Activated T-cell treated with anti-CD3 and anti-CD28 coated beads, Interleukin-2, amount 50 U/mL, for 72 hours (primary cell): Measurements from ENCODE around the gene SNORC. TPM values are rescaled to one million over a fixed set of nuclear protein-coding genes. Genes with fewer than 3 reads are reported as not detected.
"Not testable (repeated sequence)": the region's sequence is repeated elsewhere in the genome, so short reads cannot be mapped to it uniquely, and the experiment has no call there.

Experiments
- ATAC-seq, 2 donors: fragments of 150-1000 bp; cut with Tn5 transposase; replicated peaks in 1 of 2; 2 replicates each; pipeline ENCODE4 v1.10.0; 2021; ENCODE audit warnings: moderate library complexity in 2 of 2, mild to moderate bottlenecking in 1 of 2
- DNase-seq, 2 donors: peaks; one replicate each; pipeline ENCODE4 v3.0.0; 2021 to 2022; ENCODE audit warnings: mixed read lengths in 1 of 2
- H3K27ac Mint-ChIP-seq: one replicate; pipeline ENCODE4 v1.8.0; 2022; ENCODE audit warnings: mild to moderate bottlenecking, moderate library complexity, mixed read lengths
- H3K27me3 Mint-ChIP-seq: one replicate; pipeline ENCODE4 v1.8.0; 2022; ENCODE audit warnings: low read depth, mixed read lengths
- H3K36me3 Mint-ChIP-seq, 2 donors: one replicate each; pipeline ENCODE4 v1.8.0; 2022; ENCODE audit warnings: mixed read lengths in 2 of 2, mild to moderate bottlenecking in 1 of 2; ENCODE audit not compliant: insufficient read depth in 2 of 2
- H3K4me1 Mint-ChIP-seq: one replicate; pipeline ENCODE4 v1.8.0; 2022; ENCODE audit warnings: low read depth, mixed read lengths
- H3K4me3 Mint-ChIP-seq, 2 donors: one replicate each; pipeline ENCODE4 v1.8.0; 2022; ENCODE audit warnings: mild to moderate bottlenecking in 2 of 2, mixed read lengths in 2 of 2, moderate library complexity in 2 of 2
- H3K9me3 Mint-ChIP-seq, 2 donors: one replicate each; pipeline ENCODE4 v1.8.0; 2022; ENCODE audit warnings: mixed read lengths in 2 of 2
- total RNA-seq, 2 donors: library from RNA; stranded (reverse); gene quantifications; one replicate each; pipeline ENCODE4 v1.2.3, GENCODE V29; 2022

Gene SNORC
- total RNA-seq = 1 to 10 TPM; 4.0 to 4.1 TPM

- Mint-ChIP-seq H3K27me3 (peaks cover 12% of the 10 kb centered on the region), H3K36me3 (no peaks in the 10 kb centered on the region), H3K4me3 (no peak within 1 kb of the TSS), H3K27ac (no peak within 1 kb of the TSS), H3K9me3 (no peaks in the 10 kb centered on the region), H3K4me1 (peaks cover 4% of the 10 kb centered on the region)
- ATAC-seq (no peak), DNase-seq (no peak)
These were observed at the start of gene SNORC for GRCh38 chr2:232870018-232870765. SNORC (plus strand) TSS chr2:232870264; CDS start chr2:232870342, 78 bp downstream.

GRCh38 chr2:232829988-232830387, 40.1 kb upstream of the SNORC start:
- DNase-seq (no peak), ATAC-seq (no peak)
- H3K27ac Mint-ChIP-seq = no peak overlapping the region
- peaks cover 8% of the 10 kb centered on the region for H3K4me1 Mint-ChIP-seq
- peaks cover 7 to 24% of the 10 kb centered on the region in 2 donors for H3K36me3 Mint-ChIP-seq
- H3K27me3 Mint-ChIP-seq = no peaks in the 10 kb centered on the region
- H3K9me3 Mint-ChIP-seq = peaks cover 0 to 2% of the 10 kb centered on the region in 2 donors
- H3K4me3 Mint-ChIP-seq = no peak overlapping the region

- DNase-seq (no peak), ATAC-seq (no peak)
- Mint-ChIP-seq H3K27me3 (no peaks in the 10 kb centered on the region), H3K27ac (no peak overlapping the region), H3K36me3 (peaks cover 2 to 16% of the 10 kb centered on the region in 2 donors), H3K4me1 (peaks cover 3% of the 10 kb centered on the region), H3K9me3 (no peaks in the 10 kb centered on the region), H3K4me3 (no peak overlapping the region)
These were observed 38.6 kb upstream of the SNORC start for GRCh38 chr2:232831496-232831895.

- peak overlapping the region; percentile 59 for H3K27ac Mint-ChIP-seq
- peaks cover 20% of the 10 kb centered on the region for H3K4me1 Mint-ChIP-seq
- H3K36me3 Mint-ChIP-seq = peaks cover 6 to 16% of the 10 kb centered on the region in 2 donors
- H3K27me3 Mint-ChIP-seq = no peaks in the 10 kb centered on the region
- no peak overlapping the region for H3K4me3 Mint-ChIP-seq
- H3K9me3 Mint-ChIP-seq = no peaks in the 10 kb centered on the region
- no peak for ATAC-seq
- no peak for DNase-seq
These were observed 36.2 kb upstream of the SNORC start for GRCh38 chr2:232833830-232834229.

GRCh38 chr2:232835687-232836208, 34.3 kb upstream of the SNORC start:
- no peaks in the 10 kb centered on the region for H3K9me3 Mint-ChIP-seq
- H3K4me1 Mint-ChIP-seq = peaks cover 27% of the 10 kb centered on the region
- H3K27me3 Mint-ChIP-seq = no peaks in the 10 kb centered on the region
- DNase-seq (no peak), ATAC-seq (no peak)
- H3K27ac Mint-ChIP-seq = no peak overlapping the region
- no peak overlapping the region for H3K4me3 Mint-ChIP-seq
- peaks cover 12 to 29% of the 10 kb centered on the region in 2 donors for H3K36me3 Mint-ChIP-seq

- Mint-ChIP-seq H3K27me3 (no peaks in the 10 kb centered on the region), H3K27ac (peak overlapping the region; percentile 41), H3K9me3 (no peaks in the 10 kb centered on the region), H3K36me3 (peaks cover 13 to 27% of the 10 kb centered on the region in 2 donors), H3K4me1 (peaks cover 27% of the 10 kb centered on the region), H3K4me3 (no peak overlapping the region)
- ATAC-seq (no peak), DNase-seq (no peak)
These were observed 33.1 kb upstream of the SNORC start for GRCh38 chr2:232836934-232837333.

- Mint-ChIP-seq H3K27ac (peak overlapping the region; percentile 98), H3K9me3 (no peaks in the 10 kb centered on the region), H3K4me1 (peaks cover 27% of the 10 kb centered on the region), H3K36me3 (peaks cover 15 to 25% of the 10 kb centered on the region in 2 donors), H3K27me3 (no peaks in the 10 kb centered on the region), H3K4me3 (peak overlapping the region; percentile 56 to 75)
- DNase-seq (peak; percentile 46 to 58), ATAC-seq (peak; percentile 87 to 94)
These were observed 31.6 kb upstream of the SNORC start for GRCh38 chr2:232838406-232838874.

GRCh38 chr2:232839411-232840079, 30.5 kb upstream of the SNORC start:
- peak overlapping the region in 1 of 2 donors; percentile 9 for H3K4me3 Mint-ChIP-seq
- H3K4me1 Mint-ChIP-seq = peaks cover 27% of the 10 kb centered on the region
- no peaks in the 10 kb centered on the region for H3K9me3 Mint-ChIP-seq
- H3K36me3 Mint-ChIP-seq = peaks cover 15 to 28% of the 10 kb centered on the region in 2 donors
- peak overlapping the region; percentile 74 for H3K27ac Mint-ChIP-seq
- no peaks in the 10 kb centered on the region for H3K27me3 Mint-ChIP-seq
- DNase-seq (no peak), ATAC-seq (no peak)

- peak overlapping the region; percentile 85 for H3K27ac Mint-ChIP-seq
- H3K4me1 Mint-ChIP-seq = peaks cover 18% of the 10 kb centered on the region
- ATAC-seq = no peak
- no peaks in the 10 kb centered on the region for H3K9me3 Mint-ChIP-seq
- H3K4me3 Mint-ChIP-seq = no peak overlapping the region
- no peaks in the 10 kb centered on the region for H3K27me3 Mint-ChIP-seq
- H3K36me3 Mint-ChIP-seq = peaks cover 15 to 27% of the 10 kb centered on the region in 2 donors
- DNase-seq = no peak
These were observed 27.4 kb upstream of the SNORC start for GRCh38 chr2:232842689-232843088.

GRCh38 chr2:232843834-232844233, 26.2 kb upstream of the SNORC start:
- Mint-ChIP-seq H3K9me3 (no peaks in the 10 kb centered on the region), H3K4me1 (peaks cover 7% of the 10 kb centered on the region), H3K4me3 (no peak overlapping the region), H3K27ac (no peak overlapping the region), H3K27me3 (no peaks in the 10 kb centered on the region), H3K36me3 (peaks cover 13 to 33% of the 10 kb centered on the region in 2 donors)
- no peak for ATAC-seq
- DNase-seq = no peak

- Mint-ChIP-seq H3K27ac (no peak overlapping the region), H3K36me3 (peaks cover 6 to 24% of the 10 kb centered on the region in 2 donors), H3K27me3 (no peaks in the 10 kb centered on the region), H3K4me1 (no peaks in the 10 kb centered on the region), H3K9me3 (no peaks in the 10 kb centered on the region), H3K4me3 (no peak overlapping the region)
- DNase-seq (no peak), ATAC-seq (no peak)
These were observed 24.0 kb upstream of the SNORC start for GRCh38 chr2:232846055-232846454.

- DNase-seq (no peak), ATAC-seq (no peak)
- Mint-ChIP-seq H3K36me3 (peaks cover 5 to 19% of the 10 kb centered on the region in 2 donors), H3K9me3 (no peaks in the 10 kb centered on the region), H3K4me1 (no peaks in the 10 kb centered on the region), H3K27me3 (no peaks in the 10 kb centered on the region), H3K4me3 (no peak overlapping the region), H3K27ac (no peak overlapping the region)
These were observed 20.0 kb upstream of the SNORC start for GRCh38 chr2:232850039-232850438.

- ATAC-seq, H3K27ac Mint-ChIP-seq, H3K9me3 Mint-ChIP-seq: not testable (repeated sequence)
These were observed 18.0 kb upstream of the SNORC start for GRCh38 chr2:232852081-232852480.

More at GRCh38 chr2:232852081-232852480, 18.0 kb upstream of the SNORC start:
- not testable (repeated sequence) for H3K27me3 Mint-ChIP-seq, H3K4me3 Mint-ChIP-seq, DNase-seq, H3K4me1 Mint-ChIP-seq
- H3K36me3 Mint-ChIP-seq = peaks cover 3 to 19% of the 10 kb centered on the region in 2 donors
